ENCODE measurements around the gene MYNN.

- TF ChIP-seq, protein P1, sequence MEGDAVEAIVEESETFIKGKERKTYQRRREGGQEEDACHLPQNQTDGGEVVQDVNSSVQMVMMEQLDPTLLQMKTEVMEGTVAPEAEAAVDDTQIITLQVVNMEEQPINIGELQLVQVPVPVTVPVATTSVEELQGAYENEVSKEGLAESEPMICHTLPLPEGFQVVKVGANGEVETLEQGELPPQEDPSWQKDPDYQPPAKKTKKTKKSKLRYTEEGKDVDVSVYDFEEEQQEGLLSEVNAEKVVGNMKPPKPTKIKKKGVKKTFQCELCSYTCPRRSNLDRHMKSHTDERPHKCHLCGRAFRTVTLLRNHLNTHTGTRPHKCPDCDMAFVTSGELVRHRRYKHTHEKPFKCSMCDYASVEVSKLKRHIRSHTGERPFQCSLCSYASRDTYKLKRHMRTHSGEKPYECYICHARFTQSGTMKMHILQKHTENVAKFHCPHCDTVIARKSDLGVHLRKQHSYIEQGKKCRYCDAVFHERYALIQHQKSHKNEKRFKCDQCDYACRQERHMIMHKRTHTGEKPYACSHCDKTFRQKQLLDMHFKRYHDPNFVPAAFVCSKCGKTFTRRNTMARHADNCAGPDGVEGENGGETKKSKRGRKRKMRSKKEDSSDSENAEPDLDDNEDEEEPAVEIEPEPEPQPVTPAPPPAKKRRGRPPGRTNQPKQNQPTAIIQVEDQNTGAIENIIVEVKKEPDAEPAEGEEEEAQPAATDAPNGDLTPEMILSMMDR (IDR thresholded peaks at IDR 0.05): no peak
- TF ChIP-seq EP300 (IDR thresholded peaks at IDR 0.05): no peak
Measured at GRCh38 chr3:169755488-169755887, 17.7 kb upstream of the MYNN start.
